Mucosa of rectum (tissue), 2 donors: ENCODE measurements around the gene SP9.
"Not testable (repeated sequence)": the region's sequence is repeated elsewhere in the genome, so short reads cannot be mapped to it uniquely, and the experiment has no call there.

Experiments
- H3K27ac ChIP-seq, 2 donors: one replicate each; pipeline ENCODE4 v1.7.0; 2013; ENCODE audit warnings: inconsistent platforms in 2 of 2, low read depth in 2 of 2, low read length in 2 of 2
- H3K27me3 ChIP-seq, 2 donors: one replicate each; pipeline ENCODE4 v1.7.0; 2013; ENCODE audit warnings: low read length in 2 of 2; ENCODE audit not compliant: control insufficient read depth in 2 of 2, insufficient read depth in 2 of 2
- H3K36me3 ChIP-seq, 2 donors: one replicate each; pipeline ENCODE4 v1.7.0; 2013; ENCODE audit warnings: low read length in 2 of 2; ENCODE audit not compliant: control insufficient read depth in 2 of 2, insufficient read depth in 2 of 2
- H3K4me1 ChIP-seq, 2 donors: one replicate each; pipeline ENCODE4 v1.7.0; 2013; ENCODE audit warnings: low read length in 2 of 2, mild to moderate bottlenecking in 1 of 2; ENCODE audit not compliant: control insufficient read depth in 2 of 2, insufficient read depth in 2 of 2
- H3K4me3 ChIP-seq, 2 donors: one replicate each; pipeline ENCODE4 v1.7.0; 2013; ENCODE audit warnings: low read length in 2 of 2
- H3K9ac ChIP-seq, 2 donors: one replicate each; pipeline ENCODE4 v1.7.0; 2013; ENCODE audit warnings: low read length in 2 of 2, low read depth in 1 of 2, mild to moderate bottlenecking in 1 of 2
- H3K9me3 ChIP-seq, 2 donors: one replicate each; pipeline ENCODE4 v1.7.0; 2013; ENCODE audit warnings: low read length in 2 of 2; ENCODE audit not compliant: control insufficient read depth in 2 of 2
- donor health status: healthy.
- donor health status: Normal muscosa, but diverticular disease.

Gene SP9

DNA sequence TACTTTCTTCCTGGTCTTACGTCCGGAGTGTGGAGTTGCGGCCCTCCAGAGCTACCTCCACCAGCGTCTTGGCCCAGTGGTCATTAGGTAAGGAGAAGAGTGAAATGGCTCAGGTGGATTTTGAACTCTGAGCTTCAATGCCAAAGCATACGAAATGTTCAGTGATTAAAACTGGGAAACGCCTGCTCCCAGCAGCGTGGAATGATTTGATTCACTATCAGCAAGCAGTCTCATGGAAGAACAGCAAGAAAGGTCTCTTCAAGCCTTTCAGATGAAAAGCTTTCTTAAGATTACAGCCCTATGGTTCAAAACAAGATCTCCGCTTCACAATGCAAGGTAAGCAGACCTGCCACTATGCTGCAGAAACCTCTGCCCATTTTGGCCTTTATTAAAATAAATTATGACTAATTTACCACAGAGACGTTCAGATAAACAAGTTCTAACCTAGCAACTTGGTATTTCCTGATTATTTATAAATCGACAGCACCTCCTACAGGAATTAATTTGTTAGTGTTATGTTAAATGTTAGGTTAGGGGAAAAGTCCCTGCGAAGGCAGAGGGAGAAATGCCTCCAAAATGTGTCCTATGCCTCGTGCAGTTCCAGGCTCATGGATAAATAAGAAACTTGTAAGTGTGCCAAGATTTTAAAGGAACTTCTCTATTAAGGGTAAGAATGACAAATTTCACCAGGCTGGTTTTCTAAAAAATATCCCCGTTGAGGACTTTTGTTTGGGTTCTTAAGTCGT is 10.1 kb downstream of the SP9 start:
- Histone ChIP-seq H3K4me3 (no peak overlapping the region), H3K4me1 (peaks cover 10 to 15% of the 10 kb centered on the region in 2 donors), H3K27ac (no peak overlapping the region), H3K36me3 (peaks cover 7 to 11% of the 10 kb centered on the region in 2 donors), H3K9ac (no peak overlapping the region), H3K9me3 (no peaks in the 10 kb centered on the region), H3K27me3 (peaks cover 43 to 53% of the 10 kb centered on the region in 2 donors)

GRCh38 chr2:174350018-174350417 is 15.3 kb downstream of the SP9 start:
- Histone ChIP-seq H3K27ac (no peak overlapping the region), H3K4me1 (no peaks in the 10 kb centered on the region), H3K9ac (no peak overlapping the region), H3K9me3 (no peaks in the 10 kb centered on the region), H3K4me3 (no peak overlapping the region), H3K36me3 (peaks cover 15 to 18% of the 10 kb centered on the region in 2 donors), H3K27me3 (peaks cover 1 to 2% of the 10 kb centered on the region in 2 donors)

- Histone ChIP-seq H3K4me3 (no peak overlapping the region), H3K27ac (no peak overlapping the region), H3K9ac (no peak overlapping the region), H3K27me3 (no peaks in the 10 kb centered on the region), H3K36me3 (peaks cover 15 to 18% of the 10 kb centered on the region in 2 donors), H3K9me3 (no peaks in the 10 kb centered on the region), H3K4me1 (no peaks in the 10 kb centered on the region)
Observed at GRCh38 chr2:174350593-174351181, 15.9 kb downstream of the SP9 start.

DNA sequence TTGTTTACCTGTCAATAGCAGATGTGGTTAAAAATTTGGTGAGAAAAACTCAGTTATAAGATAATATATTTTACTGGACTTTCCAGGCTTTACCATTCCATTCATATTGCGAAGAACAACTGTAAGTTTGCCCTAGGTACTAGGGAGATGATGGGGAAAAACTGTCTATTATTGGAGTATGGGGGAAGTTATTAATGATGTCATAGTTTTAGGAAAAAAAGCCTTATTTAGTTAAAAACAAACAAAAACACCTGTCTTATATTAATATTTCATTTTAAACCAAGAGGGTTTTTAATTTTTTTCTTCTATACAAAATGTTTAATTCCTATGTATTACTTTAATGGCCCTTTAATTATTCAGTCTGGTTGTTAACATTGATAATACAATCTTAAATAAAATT is 18.2 kb downstream of the SP9 start:
- Histone ChIP-seq H3K9me3 (no peaks in the 10 kb centered on the region), H3K36me3 (peaks cover 12 to 18% of the 10 kb centered on the region in 2 donors), H3K4me3 (no peak overlapping the region), H3K4me1 (no peaks in the 10 kb centered on the region), H3K27ac (no peak overlapping the region), H3K9ac (no peak overlapping the region), H3K27me3 (no peaks in the 10 kb centered on the region)

DNA sequence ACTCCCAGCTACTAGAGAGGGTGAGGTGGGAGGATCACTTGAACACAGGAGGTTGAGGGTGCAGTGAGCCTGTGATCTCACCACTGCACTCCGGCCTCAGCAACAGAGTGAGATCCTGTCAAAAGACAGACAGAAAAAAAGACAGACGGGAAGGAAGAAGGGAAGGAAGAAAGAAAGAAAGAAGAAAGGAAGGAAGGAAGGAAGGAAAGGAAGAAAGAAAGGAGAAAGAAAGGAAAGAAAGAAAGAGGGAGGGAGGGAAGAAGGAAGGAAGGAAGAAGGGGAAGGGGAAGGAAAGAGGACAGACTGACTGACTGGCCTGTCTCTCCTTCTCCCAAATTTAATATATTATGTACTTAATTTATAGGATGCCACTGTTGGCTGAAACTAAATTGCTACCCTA is 21.6 kb downstream of the SP9 start:
- no peak overlapping the region for H3K27ac ChIP-seq

GRCh38 chr2:174359663-174360062 is 24.9 kb downstream of the SP9 start:
- H3K36me3 ChIP-seq: peaks cover 6 to 17% of the 10 kb centered on the region in 2 donors
- not testable (repeated sequence) for H3K27ac ChIP-seq, H3K4me1 ChIP-seq, H3K9ac ChIP-seq, H3K9me3 ChIP-seq, H3K27me3 ChIP-seq, H3K4me3 ChIP-seq

More for the DNA sequence above, 21.6 kb downstream of the SP9 start:
- H3K4me1 ChIP-seq: no peaks in the 10 kb centered on the region
- H3K9me3 ChIP-seq: no peaks in the 10 kb centered on the region
- H3K27me3 ChIP-seq: no peaks in the 10 kb centered on the region
- H3K9ac ChIP-seq: no peak overlapping the region
- no peak overlapping the region for H3K4me3 ChIP-seq
- H3K36me3 ChIP-seq: peaks cover 7% of the 10 kb centered on the region in 2 donors

- no peaks in the 10 kb centered on the region for H3K27me3 ChIP-seq
- no peak overlapping the region for H3K9ac ChIP-seq
- no peaks in the 10 kb centered on the region for H3K4me1 ChIP-seq
- no peak overlapping the region for H3K27ac ChIP-seq
- no peak overlapping the region for H3K4me3 ChIP-seq
- peaks cover 6 to 23% of the 10 kb centered on the region in 2 donors for H3K36me3 ChIP-seq
- H3K9me3 ChIP-seq: peaks cover 0 to 4% of the 10 kb centered on the region in 2 donors
Observed at GRCh38 chr2:174362949-174363348, 28.2 kb downstream of the SP9 start.

DNA sequence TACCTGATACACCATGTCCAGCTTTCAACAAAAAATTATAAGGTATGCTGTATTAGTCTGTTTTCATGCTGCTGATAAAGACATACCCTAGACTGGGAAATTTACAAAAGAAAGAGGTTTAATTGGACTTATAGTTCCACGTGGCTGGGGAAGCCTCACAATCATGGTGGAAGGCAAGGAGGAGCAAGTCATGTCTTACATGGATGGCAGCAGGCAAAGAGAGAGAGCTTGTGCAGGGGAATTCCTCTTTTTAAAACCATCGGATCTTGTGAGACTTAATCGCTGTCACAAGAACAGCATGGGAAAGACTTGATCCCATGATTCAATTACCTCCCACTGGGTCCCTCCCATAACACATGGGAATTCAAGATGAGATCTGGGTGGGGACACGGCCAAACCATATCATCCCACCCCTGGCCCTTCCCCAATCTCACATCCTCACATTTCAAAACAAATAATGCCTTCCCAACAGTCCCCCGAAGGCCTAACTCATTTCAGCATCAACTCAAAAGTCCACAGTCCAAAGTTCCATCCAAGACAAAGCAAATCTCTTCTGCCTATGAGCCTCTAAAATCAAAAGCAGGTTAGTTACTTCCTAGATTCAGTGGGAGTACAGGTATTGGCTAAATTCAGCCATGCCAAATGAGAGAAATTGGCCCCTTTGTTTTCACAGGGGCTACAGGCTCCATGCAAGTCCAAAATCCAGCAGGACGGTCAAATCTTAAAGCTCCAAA is 28.9 kb downstream of the SP9 start:
- H3K4me3 ChIP-seq, H3K9ac ChIP-seq, H3K4me1 ChIP-seq, H3K27ac ChIP-seq, H3K9me3 ChIP-seq, H3K27me3 ChIP-seq: not testable (repeated sequence)
- H3K36me3 ChIP-seq: peaks cover 7 to 25% of the 10 kb centered on the region in 2 donors

- Histone ChIP-seq H3K9ac (no peak overlapping the region), H3K27ac (no peak overlapping the region), H3K36me3 (peaks cover 12 to 31% of the 10 kb centered on the region in 2 donors), H3K9me3 (peaks cover 0 to 4% of the 10 kb centered on the region in 2 donors), H3K4me1 (no peaks in the 10 kb centered on the region), H3K4me3 (no peak overlapping the region), H3K27me3 (no peaks in the 10 kb centered on the region)
Observed at GRCh38 chr2:174364628-174365027, 29.9 kb downstream of the SP9 start.

- no peak overlapping the region for H3K9ac ChIP-seq
- peaks cover 0 to 4% of the 10 kb centered on the region in 2 donors for H3K9me3 ChIP-seq
- no peaks in the 10 kb centered on the region for H3K27me3 ChIP-seq
- H3K4me1 ChIP-seq: no peaks in the 10 kb centered on the region
- peaks cover 19 to 39% of the 10 kb centered on the region in 2 donors for H3K36me3 ChIP-seq
- no peak overlapping the region for H3K4me3 ChIP-seq
- H3K27ac ChIP-seq: no peak overlapping the region
Observed at GRCh38 chr2:174365571-174365970, 30.8 kb downstream of the SP9 start.
